K562 (cell line): Measurements from ENCODE around the gene MRPL2. TPM values are rescaled to one million over a fixed set of nuclear protein-coding genes. Genes with fewer than 3 reads are reported as not detected.

ENCODE experiments used
- ATAC-seq: fragments of 200-7000 bp; cut with Tn5 transposase; 3 replicates; pipeline ENCODE4 v1.9.1; 2020; ENCODE audit warnings: moderate library complexity
- BruUV-seq: library from RNA; stranded (reverse); fragments of 400-500 nt; replicated peaks from 2 replicates; lab custom pipeline; 2021; lab: Mats Ljungman, UMichigan
- CTCF ChIA-PET: fragments of 300-600 bp; formaldehyde crosslinking; extraction: SDS; loops from one replicate; lab custom pipeline; 2021; ENCODE audit warnings: low intra/inter-chr PET ratio; lab: Yijun Ruan, JAX
- POLR2A ChIA-PET: fragments of 300-600, 350-650 bp; sonication (Branson Sonifier 250); formaldehyde crosslinking; extraction: SDS; loops from one replicate; lab custom pipeline; 2021; ENCODE audit warnings: antibody characterized with exemption, inconsistent platforms; lab: Yijun Ruan, JAX
- DNase-seq, 4 experiments: peaks; one replicate each; pipeline versions ENCODE4 v3.0.0 to v3.0.0-alpha.2; 2011 to 2018; ENCODE audit warnings: low spot score in 3 of 4, mixed read lengths in 3 of 4; ENCODE audit errors: extremely low read depth in 1 of 4
- FAIRE-seq: peaks from 2 replicates; lab custom pipeline; 2011; peaks lifted over from hg19 to GRCh38; lab: Jason Lieb, UNC
- H2AFZ ChIP-seq: 2 replicates; pipeline ENCODE4 v1.6.0; 2011; ENCODE audit warnings: low read depth, low read length, control low read depth, inconsistent platforms
- H3K27ac ChIP-seq: fragments of 200-600 bp; 3 replicates; pipeline ENCODE4 v1.8.0; 2011; ENCODE audit warnings: low read depth, mild to moderate bottlenecking, control low read depth, inconsistent platforms, low read length, moderate library complexity, mixed read lengths; ENCODE audit errors: extremely low read depth
- H3K27me3 ChIP-seq, 2 experiments: fragments of 300-600 bp in 1 of 2; 2 replicates in 1 of 2; 3 replicates in 1 of 2; pipeline versions ENCODE4 v1.6.0 to v1.8.0; 2011; ENCODE audit warnings: inconsistent platforms in 2 of 2, low read length in 2 of 2, mild to moderate bottlenecking in 1 of 2, mixed read lengths in 1 of 2, moderate library complexity in 1 of 2; ENCODE audit not compliant: control insufficient read depth in 2 of 2, insufficient read depth in 2 of 2
- H3K36me3 ChIP-seq: fragments of 300-600 bp; 3 replicates; pipeline ENCODE4 v1.8.0; 2011; ENCODE audit warnings: mild to moderate bottlenecking, low read length, inconsistent platforms; ENCODE audit not compliant: control insufficient read depth, insufficient read depth
- H3K4me1 ChIP-seq, 2 experiments: fragments of 200-600 bp in 1 of 2; replicated peaks in 1 of 2; 2 replicates in 1 of 2; 3 replicates in 1 of 2; pipeline versions ENCODE4 v1.5.1 to v1.8.0; 2011; ENCODE audit warnings: inconsistent platforms in 2 of 2, low read length in 2 of 2, mild to moderate bottlenecking in 1 of 2, mixed read lengths in 1 of 2, moderate library complexity in 1 of 2; ENCODE audit not compliant: control insufficient read depth in 2 of 2, insufficient read depth in 2 of 2
- H3K4me2 ChIP-seq: 2 replicates; pipeline ENCODE4 v1.6.1; 2011; ENCODE audit warnings: low read length, control low read depth, inconsistent platforms, mixed read lengths; ENCODE audit not compliant: insufficient read depth
- H3K4me3 ChIP-seq: fragments of 200-600 bp; sonication (generic), shearing (Covaris generic); 2 replicates; pipeline ENCODE4 v1.5.1; 2016; ENCODE audit warnings: control low read depth, inconsistent platforms
- H3K79me2 ChIP-seq: fragments of 200-600 bp; 3 replicates; pipeline ENCODE4 v1.8.0; 2011; ENCODE audit warnings: low read length, inconsistent platforms; ENCODE audit not compliant: control insufficient read depth, insufficient read depth
- H3K9ac ChIP-seq, 2 experiments: 2 replicates each; pipeline versions ENCODE4 v1.6.0 to v1.6.1; 2011; ENCODE audit warnings: low read depth in 2 of 2, low read length in 2 of 2, control low read depth in 1 of 2, inconsistent platforms in 1 of 2, mild to moderate bottlenecking in 1 of 2, mixed read lengths in 1 of 2; ENCODE audit not compliant: insufficient read depth in 1 of 2
- H3K9me1 ChIP-seq: one replicate; pipeline ENCODE4 v1.6.0; 2011; ENCODE audit warnings: inconsistent platforms, mild to moderate bottlenecking, low read length, moderate library complexity; ENCODE audit not compliant: control insufficient read depth, insufficient read depth
- H3K9me3 ChIP-seq: replicated peaks from 2 replicates; pipeline ENCODE4 v1.5.1; 2011; ENCODE audit warnings: low read depth, low read length, inconsistent platforms; ENCODE audit not compliant: control insufficient read depth, insufficient read depth
- H4K20me1 ChIP-seq: replicated peaks from 2 replicates; pipeline ENCODE4 v1.6.1; 2011; ENCODE audit warnings: low read length, inconsistent platforms, mixed read lengths; ENCODE audit not compliant: control insufficient read depth, insufficient read depth
- ETV5 ChIP-seq: sonication (generic); formaldehyde crosslinking; IDR thresholded peaks from 2 replicates; pipeline ENCODE4 v1.4.0; 2020; ENCODE audit warnings: low read depth, mild to moderate bottlenecking, missing genetic modification reagents
- FOSL1 ChIP-seq: fragments of 200-800 bp; sonication (Bioruptor generic); conservative IDR thresholded peaks from 2 replicates; pipeline ENCODE4 v1.6.1; 2016; ENCODE audit warnings: missing genetic modification characterization, missing compliant biosample characterization
- FOXM1 ChIP-seq, 2 experiments: fragments of 450-650 bp in 1 of 2; sonication (generic) in 1 of 2; formaldehyde crosslinking in 1 of 2; IDR thresholded peaks; 2 replicates each; pipeline versions ENCODE4 v1.6.1 to v1.9.0; 2017 to 2022; ENCODE audit warnings: low read depth in 2 of 2, mild to moderate bottlenecking in 2 of 2, missing genetic modification reagents in 1 of 2, moderate library complexity in 1 of 2
- HDAC1 ChIP-seq, 2 experiments: fragments of 450-650 bp; IDR thresholded peaks; 2 replicates each; pipeline ENCODE4 v1.6.1; 2016 to 2017; ENCODE audit warnings: inconsistent platforms in 1 of 2, mild to moderate bottlenecking in 1 of 2, moderate library complexity in 1 of 2
- PHB2 ChIP-seq: fragments of 450-650 bp; IDR thresholded peaks from 2 replicates; pipeline ENCODE4 v1.6.1; 2017; ENCODE audit warnings: low read depth
- ZNF224 ChIP-seq: sonication (generic); formaldehyde crosslinking; IDR thresholded peaks from 2 replicates; pipeline ENCODE4 v1.8.0; 2022; ENCODE audit warnings: mild to moderate bottlenecking, missing genetic modification reagents
- ZNF436 ChIP-seq: fragments of 250-450, 450-650 bp; sonication (Bioruptor Pico); formaldehyde crosslinking; IDR thresholded peaks from 2 replicates; pipeline ENCODE4 v1.7.0; 2020; ENCODE audit warnings: mild to moderate bottlenecking
- WGBS: fragments of 100-300 bp; shearing (Covaris generic); methylation state at CpG from one replicate; pipeline ENCODE4 v1.1.6; 2016; ENCODE audit warnings: low coverage, mixed read lengths; ENCODE audit not compliant: insufficient coverage; ENCODE audit errors: missing lambda C conversion rate; 5-methylcytosine and 5-hydroxymethylcytosine counted together
- in situ Hi-C: fragments of 300-500 bp; cut with MboI; formaldehyde crosslinking; loops from 4 replicates; pipeline ENCODE4 v1.15.0; 2018; ENCODE audit warnings: inconsistent platforms, mixed read lengths
- intact Hi-C: fragments of 100-400 bp; cut with micrococcal nuclease; formaldehyde crosslinking; loops from 2 replicates; pipeline ENCODE4 v1.14.2; 2022
- polyA plus RNA-seq, 8 experiments: library from polyadenylated mRNA; depleted of rRNA in 4 of 8; stranded (reverse) in 5 of 8; unstranded in 3 of 8; fragments of >200 nt; fragmentation: Nextera tagmentation in 2 of 8; fragmentation: Illumina TruSeq in 1 of 8; extraction: Ambion mirVana in 2 of 8; extraction: Trizol in 1 of 8; gene quantifications; 2 replicates each; pipeline versions ENCODE4 v1.2.1 to v1.2.3, GENCODE V29; 2011 to 2014; ENCODE audit warnings: inconsistent platforms in 1 of 8, missing spikeins in 1 of 8
- total RNA-seq, 7 experiments: library from RNA; depleted of rRNA in 6 of 7; stranded (reverse); fragments of >200 nt in 6 of 7; fragmentation: Illumina TruSeq in 2 of 7; extraction: Trizol in 2 of 7; gene quantifications; 2 replicates each; pipeline versions ENCODE4 v1.2.1 to v1.2.3, GENCODE V29; 2011 to 2021; ENCODE audit warnings: low replicate concordance in 1 of 7
- TF ChIP-seq, protein P1 (sequence below): fragments of 450-650 bp; formaldehyde crosslinking; IDR thresholded peaks from 2 replicates; pipeline ENCODE4 v1.4.0; 2020; ENCODE audit warnings: mild to moderate bottlenecking, moderate library complexity
- TF ChIP-seq, protein P2 (sequence below): fragments of 250-450 bp; sonication (Bioruptor Pico); IDR thresholded peaks from 2 replicates; pipeline ENCODE4 v1.6.1; 2021; ENCODE audit warnings: mild to moderate bottlenecking
- TF ChIP-seq, protein P3 (sequence below), 2 experiments: fragments of 450-650 bp; conservative IDR thresholded peaks; 2 replicates each; pipeline ENCODE4 v1.6.1; 2017; ENCODE audit warnings: mild to moderate bottlenecking in 2 of 2, moderate library complexity in 2 of 2
- TF ChIP-seq, protein P4 (sequence below): fragments of 450-650 bp; formaldehyde crosslinking; IDR thresholded peaks from 2 replicates; pipeline ENCODE4 v1.4.0; 2020; ENCODE audit warnings: mild to moderate bottlenecking, moderate library complexity
- TF ChIP-seq, protein P5 (sequence below): fragments of 250-450 bp; sonication (Bioruptor Pico); IDR thresholded peaks from 2 replicates; pipeline ENCODE4 v1.4.0; 2020
- TF ChIP-seq, protein P6 (sequence below): conservative IDR thresholded peaks from 2 replicates; pipeline ENCODE4 v1.6.1; 2011; ENCODE audit warnings: low read depth, mild to moderate bottlenecking, low read length; ENCODE audit not compliant: control insufficient read depth

MRPL2 gene
- total and polyA plus RNA-seq, 9 of the 15 experiments (the other 6 are each of a cell fraction or from before 2014, with no cell fraction given) = 63.1 to 262 (median 121) TPM

DNA sequence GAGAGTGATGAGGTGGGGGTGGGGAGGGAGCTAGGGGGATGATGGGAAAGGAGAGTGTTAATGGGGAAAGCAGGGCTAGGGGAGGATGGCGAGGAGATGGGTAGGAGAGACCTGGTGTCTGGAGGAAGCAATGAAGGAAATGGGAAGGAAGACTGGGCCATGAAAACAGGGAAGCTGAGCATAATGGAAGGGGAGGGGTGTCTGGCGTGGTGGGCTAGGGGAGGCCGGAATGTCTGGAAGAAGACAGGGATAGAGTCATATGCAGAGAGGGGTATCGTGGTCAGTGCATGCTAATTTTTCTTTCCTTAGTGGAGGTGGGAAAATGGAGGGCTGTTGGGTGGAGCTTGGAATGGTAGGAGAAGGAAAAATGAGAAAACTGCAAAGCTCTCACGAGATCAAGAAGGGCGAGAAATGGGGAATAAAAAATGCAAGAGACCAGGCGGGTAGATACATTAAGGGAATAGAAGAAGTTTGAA is 44.8 kb downstream of the MRPL2 start:
- 3% methylated on average over 6 of the region's 7 CpGs for WGBS
- peak; percentile 23 for FAIRE-seq
- no peaks in the 10 kb centered on the region for H3K9me1 ChIP-seq
- peak overlapping the region; percentile 73 for H2AFZ ChIP-seq
- H3K9ac ChIP-seq = peak overlapping the region; percentile 89 to 91
- peaks cover 49% of the 10 kb centered on the region for H3K79me2 ChIP-seq
- no peak for DNase-seq
- no peak; the same call in 2 of the 3 replicates for ATAC-seq
- H3K36me3 ChIP-seq = peaks cover 70% of the 10 kb centered on the region
- peak overlapping the region; percentile 81 for H3K27ac ChIP-seq
- CTCF ChIA-PET = no interaction called here
- peaks cover 4% of the 10 kb centered on the region; the same call in 1 of the 2 replicates for H4K20me1 ChIP-seq
- no peaks in the 10 kb centered on the region for H3K9me3 ChIP-seq
- H3K4me2 ChIP-seq = peak overlapping the region; percentile 100
- H3K4me3 ChIP-seq = peak overlapping the region; percentile 79
- H3K4me1 ChIP-seq = peaks cover 34 to 44% of the 10 kb centered on the region in 2 experiments; a peak in 4 of 5 replicates
- in situ Hi-C loops (no loop called here), intact Hi-C loops (loop anchor here (1.0 to 2.0 kb wide), 3 partner anchors 36 to 85 kb away; partner anchors contain the start of genes CNPY3, KLC4, MRPL2 and PEX6)
- POLR2A ChIA-PET = interaction anchor here (0.6 to 3.9 kb wide), 26 partner anchors 9 to 1098 kb away, joined by 3 to 23 read pairs (median 4); partner anchors contain the start of genes CUL7, KLC4, MRPL2 and PEX6
- H3K27me3 ChIP-seq = no peaks in the 10 kb centered on the region
- BruUV-seq = TSS peak; percentile 72
- TF ChIP-seq, protein P1, sequence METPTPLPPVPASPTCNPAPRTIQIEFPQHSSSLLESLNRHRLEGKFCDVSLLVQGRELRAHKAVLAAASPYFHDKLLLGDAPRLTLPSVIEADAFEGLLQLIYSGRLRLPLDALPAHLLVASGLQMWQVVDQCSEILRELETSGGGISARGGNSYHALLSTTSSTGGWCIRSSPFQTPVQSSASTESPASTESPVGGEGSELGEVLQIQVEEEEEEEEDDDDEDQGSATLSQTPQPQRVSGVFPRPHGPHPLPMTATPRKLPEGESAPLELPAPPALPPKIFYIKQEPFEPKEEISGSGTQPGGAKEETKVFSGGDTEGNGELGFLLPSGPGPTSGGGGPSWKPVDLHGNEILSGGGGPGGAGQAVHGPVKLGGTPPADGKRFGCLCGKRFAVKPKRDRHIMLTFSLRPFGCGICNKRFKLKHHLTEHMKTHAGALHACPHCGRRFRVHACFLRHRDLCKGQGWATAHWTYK (CRISPR knock-in tag) = no peak
- TF ChIP-seq FOXM1 (IDR thresholded peaks at IDR 0.05; ENCODE audit: low read depth) = no peak
- no peak for TF ChIP-seq FOXM1 (CRISPR knock-in tag; IDR thresholded peaks at IDR 0.05; ENCODE audit: low read depth)
- TF ChIP-seq, protein P2, sequence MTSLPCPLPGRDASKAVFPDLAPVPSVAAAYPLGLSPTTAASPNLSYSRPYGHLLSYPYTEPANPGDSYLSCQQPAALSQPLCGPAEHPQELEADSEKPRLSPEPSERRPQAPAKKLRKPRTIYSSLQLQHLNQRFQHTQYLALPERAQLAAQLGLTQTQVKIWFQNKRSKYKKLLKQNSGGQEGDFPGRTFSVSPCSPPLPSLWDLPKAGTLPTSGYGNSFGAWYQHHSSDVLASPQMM = no peak
- TF ChIP-seq, protein P3, sequence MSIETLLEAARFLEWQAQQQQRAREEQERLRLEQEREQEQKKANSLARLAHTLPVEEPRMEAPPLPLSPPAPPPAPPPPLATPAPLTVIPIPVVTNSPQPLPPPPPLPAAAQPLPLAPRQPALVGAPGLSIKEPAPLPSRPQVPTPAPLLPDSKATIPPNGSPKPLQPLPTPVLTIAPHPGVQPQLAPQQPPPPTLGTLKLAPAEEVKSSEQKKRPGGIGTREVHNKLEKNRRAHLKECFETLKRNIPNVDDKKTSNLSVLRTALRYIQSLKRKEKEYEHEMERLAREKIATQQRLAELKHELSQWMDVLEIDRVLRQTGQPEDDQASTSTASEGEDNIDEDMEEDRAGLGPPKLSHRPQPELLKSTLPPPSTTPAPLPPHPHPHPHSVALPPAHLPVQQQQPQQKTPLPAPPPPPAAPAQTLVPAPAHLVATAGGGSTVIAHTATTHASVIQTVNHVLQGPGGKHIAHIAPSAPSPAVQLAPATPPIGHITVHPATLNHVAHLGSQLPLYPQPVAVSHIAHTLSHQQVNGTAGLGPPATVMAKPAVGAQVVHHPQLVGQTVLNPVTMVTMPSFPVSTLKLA (conservative IDR thresholded peaks at IDR 0.05) = no peak
- TF ChIP-seq, protein P4, sequence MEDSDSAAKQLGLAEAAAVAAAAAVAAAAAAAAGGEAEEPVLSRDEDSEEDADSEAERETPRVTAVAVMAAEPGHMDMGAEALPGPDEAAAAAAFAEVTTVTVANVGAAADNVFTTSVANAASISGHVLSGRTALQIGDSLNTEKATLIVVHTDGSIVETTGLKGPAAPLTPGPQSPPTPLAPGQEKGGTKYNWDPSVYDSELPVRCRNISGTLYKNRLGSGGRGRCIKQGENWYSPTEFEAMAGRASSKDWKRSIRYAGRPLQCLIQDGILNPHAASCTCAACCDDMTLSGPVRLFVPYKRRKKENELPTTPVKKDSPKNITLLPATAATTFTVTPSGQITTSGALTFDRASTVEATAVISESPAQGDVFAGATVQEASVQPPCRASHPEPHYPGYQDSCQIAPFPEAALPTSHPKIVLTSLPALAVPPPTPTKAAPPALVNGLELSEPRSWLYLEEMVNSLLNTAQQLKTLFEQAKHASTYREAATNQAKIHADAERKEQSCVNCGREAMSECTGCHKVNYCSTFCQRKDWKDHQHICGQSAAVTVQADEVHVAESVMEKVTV (CRISPR knock-in tag) = no peak
- no peak for TF ChIP-seq FOSL1
- TF ChIP-seq ETV5 (CRISPR knock-in tag) = no peak
- TF ChIP-seq ZNF224 (CRISPR knock-in tag) = no peak
- TF ChIP-seq HDAC1 (IDR thresholded peaks at IDR 0.05) = peak in 1 of 2 experiments; percentile 71; a peak in 3 of 4 replicates
- TF ChIP-seq, protein P5, sequence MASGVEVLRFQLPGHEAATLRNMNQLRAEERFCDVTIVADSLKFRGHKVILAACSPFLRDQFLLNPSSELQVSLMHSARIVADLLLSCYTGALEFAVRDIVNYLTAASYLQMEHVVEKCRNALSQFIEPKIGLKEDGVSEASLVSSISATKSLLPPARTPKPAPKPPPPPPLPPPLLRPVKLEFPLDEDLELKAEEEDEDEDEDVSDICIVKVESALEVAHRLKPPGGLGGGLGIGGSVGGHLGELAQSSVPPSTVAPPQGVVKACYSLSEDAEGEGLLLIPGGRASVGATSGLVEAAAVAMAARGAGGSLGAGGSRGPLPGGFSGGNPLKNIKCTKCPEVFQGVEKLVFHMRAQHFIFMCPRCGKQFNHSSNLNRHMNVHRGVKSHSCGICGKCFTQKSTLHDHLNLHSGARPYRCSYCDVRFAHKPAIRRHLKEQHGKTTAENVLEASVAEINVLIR (CRISPR knock-in tag) = no peak
- peak; percentile 59 for TF ChIP-seq PHB2
- TF ChIP-seq ZNF436 = no peak
- TF ChIP-seq, protein P6, sequence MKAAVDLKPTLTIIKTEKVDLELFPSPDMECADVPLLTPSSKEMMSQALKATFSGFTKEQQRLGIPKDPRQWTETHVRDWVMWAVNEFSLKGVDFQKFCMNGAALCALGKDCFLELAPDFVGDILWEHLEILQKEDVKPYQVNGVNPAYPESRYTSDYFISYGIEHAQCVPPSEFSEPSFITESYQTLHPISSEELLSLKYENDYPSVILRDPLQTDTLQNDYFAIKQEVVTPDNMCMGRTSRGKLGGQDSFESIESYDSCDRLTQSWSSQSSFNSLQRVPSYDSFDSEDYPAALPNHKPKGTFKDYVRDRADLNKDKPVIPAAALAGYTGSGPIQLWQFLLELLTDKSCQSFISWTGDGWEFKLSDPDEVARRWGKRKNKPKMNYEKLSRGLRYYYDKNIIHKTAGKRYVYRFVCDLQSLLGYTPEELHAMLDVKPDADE = no peak
